HCT116 (cell line): ENCODE results near the gene ETS1. TPM values are rescaled to one million over a fixed set of nuclear protein-coding genes. Genes with fewer than 3 reads are reported as not detected.

Source experiments
- ATAC-seq: fragments of 200-7000 bp; cut with Tn5 transposase; 2 replicates; pipeline ENCODE4 v1.9.1; 2020; ENCODE audit warnings: mild to moderate bottlenecking, moderate library complexity
- BruUV-seq: library from RNA; stranded (reverse); fragments of 400-500 nt; replicated peaks from 2 replicates; lab custom pipeline; 2021; lab: Mats Ljungman, UMichigan
- CTCF ChIA-PET: fragments of 300-600 bp; sonication (Branson Sonifier 250); formaldehyde crosslinking; loops from one replicate; lab custom pipeline; 2021; ENCODE audit warnings: antibody characterized with exemption; lab: Charles Lee
- POLR2A ChIA-PET: fragments of 300-600, 350-600 bp; sonication (Branson Sonifier 250); formaldehyde crosslinking; loops from one replicate; lab custom pipeline; 2021; ENCODE audit warnings: antibody characterized with exemption; lab: Charles Lee
- RAD21 ChIA-PET, 2 experiments: fragments of 300-600 bp; sonication (Branson Sonifier 250); formaldehyde crosslinking; loops; one replicate each; lab custom pipeline; 2023; ENCODE audit warnings: low total read pairs in 2 of 2; ENCODE audit not compliant: uncharacterized antibody in 2 of 2, unreplicated experiment in 2 of 2, low non-redundant PET in 1 of 2; lab: Charles Lee
- DNase-seq: peaks from one replicate; pipeline ENCODE4 v3.0.0-alpha.2; 2010; ENCODE audit warnings: low read depth, low spot score
- H2AFZ ChIP-seq: fragments of 200-600 bp; shearing (Covaris generic), sonication (generic); 2 replicates; pipeline ENCODE4 v1.6.1; 2017; ENCODE audit warnings: low read depth, mixed run types, mixed read lengths, antibody characterized with exemption, low read length; ENCODE audit not compliant: poor library complexity, severe bottlenecking
- H3K27ac ChIP-seq: 2 replicates; pipeline ENCODE4 v1.5.1; 2012; ENCODE audit warnings: low read depth, low read length
- H3K27me3 ChIP-seq: fragments of 200-600 bp; sonication (generic); 2 replicates; pipeline ENCODE4 v1.6.1; 2016; ENCODE audit warnings: mixed run types, low read length, mixed read lengths; ENCODE audit not compliant: insufficient read depth
- H3K36me3 ChIP-seq, 2 experiments: fragments of 200-500 bp in 1 of 2; fragments of 200-600 bp in 1 of 2; sonication (Bioruptor generic) in 1 of 2; sonication (generic) in 1 of 2; 2 replicates each; pipeline versions ENCODE4 v1.5.1 to v1.6.1; 2014 to 2016; ENCODE audit warnings: low read length in 2 of 2, inconsistent platforms in 1 of 2, mixed read lengths in 1 of 2, mixed run types in 1 of 2; ENCODE audit not compliant: insufficient read depth in 2 of 2, control insufficient read depth in 1 of 2
- H3K4me1 ChIP-seq, 2 experiments: fragments of 200-600 bp in 1 of 2; sonication (generic) in 1 of 2; 2 replicates each; pipeline versions ENCODE4 v1.5.1 to v1.6.1; 2012 to 2017; ENCODE audit warnings: low read length in 2 of 2, inconsistent platforms in 1 of 2, mild to moderate bottlenecking in 1 of 2, mixed read lengths in 1 of 2, mixed run types in 1 of 2, moderate library complexity in 1 of 2; ENCODE audit not compliant: insufficient read depth in 2 of 2, control insufficient read depth in 1 of 2
- H3K4me2 ChIP-seq: fragments of 200-600 bp; sonication (generic); 2 replicates; pipeline ENCODE4 v1.6.1; 2017; ENCODE audit warnings: mixed run types, low read length, mixed read lengths
- H3K4me3 ChIP-seq, 2 experiments: fragments of 200-600 bp in 1 of 2; sonication (generic) in 1 of 2; replicated peaks in 1 of 2; 2 replicates each; pipeline ENCODE4 v1.5.1; 2011 to 2016; ENCODE audit warnings: low read length in 2 of 2, control low read depth in 1 of 2, low read depth in 1 of 2, mild to moderate bottlenecking in 1 of 2, mixed read lengths in 1 of 2, mixed run types in 1 of 2
- H3K79me2 ChIP-seq: fragments of 200-600 bp; sonication (generic); 2 replicates; pipeline ENCODE4 v1.6.1; 2017; ENCODE audit warnings: mild to moderate bottlenecking, mixed run types, low read length, moderate library complexity, mixed read lengths; ENCODE audit not compliant: insufficient read depth
- H3K9ac ChIP-seq: fragments of 200-600 bp; sonication (generic); 2 replicates; pipeline ENCODE4 v1.6.1; 2016; ENCODE audit warnings: low read length, mixed read lengths
- H3K9me2 ChIP-seq: fragments of 200-600 bp; sonication (generic), shearing (Covaris generic); 2 replicates; pipeline ENCODE4 v1.6.1; 2017; ENCODE audit warnings: mixed run types, mild to moderate bottlenecking, moderate library complexity; ENCODE audit not compliant: insufficient read depth
- H3K9me3 ChIP-seq, 2 experiments: fragments of 200-500 bp in 1 of 2; fragments of 200-600 bp in 1 of 2; sonication (Bioruptor generic) in 1 of 2; sonication (generic) in 1 of 2; 2 replicates each; pipeline ENCODE4 v1.6.1; 2014 to 2017; ENCODE audit warnings: low read length in 2 of 2, mixed read lengths in 2 of 2, inconsistent platforms in 1 of 2, low read depth in 1 of 2, mild to moderate bottlenecking in 1 of 2, mixed run types in 1 of 2, moderate library complexity in 1 of 2; ENCODE audit not compliant: control insufficient read depth in 1 of 2, insufficient read depth in 1 of 2
- H4K20me1 ChIP-seq: fragments of 200-600 bp; sonication (generic), shearing (Covaris generic); 2 replicates; pipeline ENCODE4 v1.6.1; 2017; ENCODE audit warnings: mixed run types, mild to moderate bottlenecking, moderate library complexity; ENCODE audit not compliant: insufficient read depth
- CBX3 ChIP-seq: IDR thresholded peaks from 2 replicates; pipeline ENCODE4 v1.6.1; 2012; ENCODE audit warnings: low read depth
- CEBPB ChIP-seq: IDR thresholded peaks from 2 replicates; pipeline ENCODE4 v1.6.1; 2012; ENCODE audit warnings: low read depth
- CTCF ChIP-seq, 3 experiments: fragments of 200-600 bp in 1 of 3; sonication (generic) in 1 of 3; IDR thresholded peaks in 2 of 3; conservative IDR thresholded peaks in 1 of 3; 2 replicates each; pipeline ENCODE4 v1.5.1; 2012 to 2017; ENCODE audit warnings: low read depth in 2 of 3, low read length in 2 of 3, antibody characterized with exemption in 1 of 3, borderline replicate concordance in 1 of 3, control low read depth in 1 of 3, mild to moderate bottlenecking in 1 of 3, mixed read lengths in 1 of 3, mixed run types in 1 of 3, moderate library complexity in 1 of 3; ENCODE audit not compliant: insufficient read depth in 1 of 3
- EZH2 ChIP-seq: fragments of 200-600 bp; sonication (generic); IDR thresholded peaks from 2 replicates; pipeline ENCODE4 v1.6.1; 2017; ENCODE audit warnings: antibody characterized with exemption, mixed run types
- EZH2phosphoT487 ChIP-seq: fragments of 200-600 bp; IDR thresholded peaks from 2 replicates; pipeline ENCODE4 v1.6.1; 2018; ENCODE audit warnings: antibody characterized with exemption, borderline replicate concordance
- JUND ChIP-seq: IDR thresholded peaks from 2 replicates; pipeline ENCODE4 v1.6.1; 2012
- MAX ChIP-seq: IDR thresholded peaks from 2 replicates; pipeline ENCODE4 v1.6.1; 2012
- POLR2A ChIP-seq: IDR thresholded peaks from 2 replicates; pipeline ENCODE4 v1.7.0; 2011; ENCODE audit warnings: borderline replicate concordance; ENCODE audit not compliant: insufficient read depth, insufficient read length; ENCODE audit errors: extremely low read depth
- POLR2AphosphoS5 ChIP-seq: IDR thresholded peaks from 2 replicates; pipeline ENCODE4 v1.6.1; 2011; ENCODE audit warnings: mild to moderate bottlenecking, low read depth, low read length, moderate library complexity
- RAD21 ChIP-seq: IDR thresholded peaks from 2 replicates; pipeline ENCODE4 v1.6.1; 2012; ENCODE audit warnings: low read depth, mild to moderate bottlenecking
- SIN3A ChIP-seq: IDR thresholded peaks from 2 replicates; pipeline ENCODE4 v1.6.1; 2012; ENCODE audit warnings: low read depth
- SP1 ChIP-seq: IDR thresholded peaks from 2 replicates; pipeline ENCODE4 v1.6.1; 2012; ENCODE audit warnings: low read depth
- TCF7L2 ChIP-seq: IDR thresholded peaks from 2 replicates; pipeline ENCODE4 v1.7.0; 2011; ENCODE audit warnings: borderline replicate concordance, inconsistent platforms; ENCODE audit not compliant: insufficient read depth, insufficient read length; ENCODE audit errors: extremely low read depth
- YY1 ChIP-seq: IDR thresholded peaks from 2 replicates; pipeline ENCODE4 v1.6.1; 2011; ENCODE audit warnings: low read length, low read depth, moderate library complexity, mild to moderate bottlenecking; ENCODE audit not compliant: insufficient replicate concordance; ENCODE audit errors: extremely low read depth
- ZNF274 ChIP-seq: fragments of 200-500 bp; sonication (Bioruptor generic); IDR thresholded peaks from 2 replicates; pipeline ENCODE4 v1.6.1; 2014; ENCODE audit warnings: mild to moderate bottlenecking, low read depth, low read length, inconsistent platforms
- intact Hi-C: fragments of 100-400 bp; cut with micrococcal nuclease; formaldehyde crosslinking; loops from 2 replicates; pipeline ENCODE4 v1.10.0; 2022
- total RNA-seq: library from RNA; stranded (reverse); gene quantifications from one replicate; pipeline ENCODE4 v1.2.1, GENCODE V29; 2021; ENCODE audit not compliant: unreplicated experiment
- TF ChIP-seq, protein P1 (sequence below): IDR thresholded peaks from 2 replicates; pipeline ENCODE4 v1.6.1; 2012; ENCODE audit warnings: low read depth
- TF ChIP-seq, protein P2 (sequence below): IDR thresholded peaks from 2 replicates; pipeline ENCODE4 v1.6.1; 2011; ENCODE audit warnings: mild to moderate bottlenecking, low read length, moderate library complexity; ENCODE audit not compliant: insufficient replicate concordance; ENCODE audit errors: extremely low read depth
- TF ChIP-seq, protein P3 (sequence below): IDR thresholded peaks from 2 replicates; pipeline ENCODE4 v1.6.1; 2012

The ETS1 gene
- total RNA-seq, 1 experiment from 2014 or later = 9.2 TPM

- no peak overlapping the region for H3K4me3 ChIP-seq
- no peak overlapping the region for H3K9ac ChIP-seq
- DNase-seq = no peak
- ChIA-PET CTCF (no interaction called here), POLR2A (no interaction called here), RAD21 (no interaction called here)
- BruUV-seq = no TSS peak
- ATAC-seq = no peak
- H3K79me2 ChIP-seq = no peaks in the 10 kb centered on the region
- H3K36me3 ChIP-seq = no peaks in the 10 kb centered on the region
- peaks cover 49% of the 10 kb centered on the region for H3K27me3 ChIP-seq
- no peaks in the 10 kb centered on the region for H3K9me2 ChIP-seq
- H2AFZ ChIP-seq = no peak overlapping the region
- no peaks in the 10 kb centered on the region for H4K20me1 ChIP-seq
- H3K4me2 ChIP-seq = no peak overlapping the region
- no peak for TF ChIP-seq ZNF274
- TF ChIP-seq SP1 = no peak
- no peak for TF ChIP-seq CBX3
- TF ChIP-seq SIN3A = no peak
- no peak for TF ChIP-seq MAX
- TF ChIP-seq EZH2 = no peak
- TF ChIP-seq, protein P1, sequence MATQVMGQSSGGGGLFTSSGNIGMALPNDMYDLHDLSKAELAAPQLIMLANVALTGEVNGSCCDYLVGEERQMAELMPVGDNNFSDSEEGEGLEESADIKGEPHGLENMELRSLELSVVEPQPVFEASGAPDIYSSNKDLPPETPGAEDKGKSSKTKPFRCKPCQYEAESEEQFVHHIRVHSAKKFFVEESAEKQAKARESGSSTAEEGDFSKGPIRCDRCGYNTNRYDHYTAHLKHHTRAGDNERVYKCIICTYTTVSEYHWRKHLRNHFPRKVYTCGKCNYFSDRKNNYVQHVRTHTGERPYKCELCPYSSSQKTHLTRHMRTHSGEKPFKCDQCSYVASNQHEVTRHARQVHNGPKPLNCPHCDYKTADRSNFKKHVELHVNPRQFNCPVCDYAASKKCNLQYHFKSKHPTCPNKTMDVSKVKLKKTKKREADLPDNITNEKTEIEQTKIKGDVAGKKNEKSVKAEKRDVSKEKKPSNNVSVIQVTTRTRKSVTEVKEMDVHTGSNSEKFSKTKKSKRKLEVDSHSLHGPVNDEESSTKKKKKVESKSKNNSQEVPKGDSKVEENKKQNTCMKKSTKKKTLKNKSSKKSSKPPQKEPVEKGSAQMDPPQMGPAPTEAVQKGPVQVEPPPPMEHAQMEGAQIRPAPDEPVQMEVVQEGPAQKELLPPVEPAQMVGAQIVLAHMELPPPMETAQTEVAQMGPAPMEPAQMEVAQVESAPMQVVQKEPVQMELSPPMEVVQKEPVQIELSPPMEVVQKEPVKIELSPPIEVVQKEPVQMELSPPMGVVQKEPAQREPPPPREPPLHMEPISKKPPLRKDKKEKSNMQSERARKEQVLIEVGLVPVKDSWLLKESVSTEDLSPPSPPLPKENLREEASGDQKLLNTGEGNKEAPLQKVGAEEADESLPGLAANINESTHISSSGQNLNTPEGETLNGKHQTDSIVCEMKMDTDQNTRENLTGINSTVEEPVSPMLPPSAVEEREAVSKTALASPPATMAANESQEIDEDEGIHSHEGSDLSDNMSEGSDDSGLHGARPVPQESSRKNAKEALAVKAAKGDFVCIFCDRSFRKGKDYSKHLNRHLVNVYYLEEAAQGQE = no peak
- TF ChIP-seq YY1 = no peak
- TF ChIP-seq, protein P2, sequence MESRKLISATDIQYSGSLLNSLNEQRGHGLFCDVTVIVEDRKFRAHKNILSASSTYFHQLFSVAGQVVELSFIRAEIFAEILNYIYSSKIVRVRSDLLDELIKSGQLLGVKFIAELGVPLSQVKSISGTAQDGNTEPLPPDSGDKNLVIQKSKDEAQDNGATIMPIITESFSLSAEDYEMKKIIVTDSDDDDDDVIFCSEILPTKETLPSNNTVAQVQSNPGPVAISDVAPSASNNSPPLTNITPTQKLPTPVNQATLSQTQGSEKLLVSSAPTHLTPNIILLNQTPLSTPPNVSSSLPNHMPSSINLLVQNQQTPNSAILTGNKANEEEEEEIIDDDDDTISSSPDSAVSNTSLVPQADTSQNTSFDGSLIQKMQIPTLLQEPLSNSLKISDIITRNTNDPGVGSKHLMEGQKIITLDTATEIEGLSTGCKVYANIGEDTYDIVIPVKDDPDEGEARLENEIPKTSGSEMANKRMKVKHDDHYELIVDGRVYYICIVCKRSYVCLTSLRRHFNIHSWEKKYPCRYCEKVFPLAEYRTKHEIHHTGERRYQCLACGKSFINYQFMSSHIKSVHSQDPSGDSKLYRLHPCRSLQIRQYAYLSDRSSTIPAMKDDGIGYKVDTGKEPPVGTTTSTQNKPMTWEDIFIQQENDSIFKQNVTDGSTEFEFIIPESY = no peak
- no peak for TF ChIP-seq CEBPB
- TF ChIP-seq TCF7L2 = no peak
- TF ChIP-seq CTCF (IDR thresholded peaks at IDR 0.05 in 2 of 3, conservative IDR thresholded peaks at IDR 0.05 in 1 of 3; ENCODE audit: borderline replicate concordance in 1 of 3, insufficient read depth in 1 of 3, low read depth in 2 of 3, low read length in 2 of 3) = no peak
- no peak for TF ChIP-seq RAD21
- no peak for TF ChIP-seq JUND
- no peak for TF ChIP-seq EZH2phosphoT487
- TF ChIP-seq, protein P3, sequence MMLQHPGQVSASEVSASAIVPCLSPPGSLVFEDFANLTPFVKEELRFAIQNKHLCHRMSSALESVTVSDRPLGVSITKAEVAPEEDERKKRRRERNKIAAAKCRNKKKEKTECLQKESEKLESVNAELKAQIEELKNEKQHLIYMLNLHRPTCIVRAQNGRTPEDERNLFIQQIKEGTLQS = no peak
- TF ChIP-seq POLR2AphosphoS5 = no peak
- TF ChIP-seq POLR2A = no peak
- TF ChIP-seq, all 23 proteins: peak for 0
- Histone ChIP-seq H3K27ac (no peak overlapping the region), H3K4me1 (no peaks in the 10 kb centered on the region), H3K9me3 (no peaks in the 10 kb centered on the region)
- intact Hi-C loops = no loop called here
These were observed 50.9 kb downstream of the ETS1 start for GRCh38 chr11:128536506-128536905.
